Panc1 (cell line): Measurements from ENCODE around the gene STARD13.

Source experiments
- POLR2AphosphoS5 ChIP-seq: IDR thresholded peaks from 2 replicates; pipeline ENCODE4 v1.6.1; 2012; ENCODE audit warnings: mild to moderate bottlenecking, low read depth, low read length, moderate library complexity
- TCF7L2 ChIP-seq: IDR thresholded peaks from 2 replicates; pipeline ENCODE4 v1.6.1; 2011; ENCODE audit warnings: mild to moderate bottlenecking, low read depth, low read length, inconsistent platforms
- TF ChIP-seq, protein P1 (sequence below): fragments of 450-650 bp; IDR thresholded peaks from 2 replicates; pipeline ENCODE4 v1.5.1; 2017; ENCODE audit warnings: mild to moderate bottlenecking
- TF ChIP-seq, protein P2 (sequence below), 2 experiments: IDR thresholded peaks; 2 replicates each; pipeline ENCODE4 v1.6.1; 2011 to 2012; ENCODE audit warnings: low read depth in 2 of 2, control low read depth in 1 of 2, low read length in 1 of 2, mild to moderate bottlenecking in 1 of 2, moderate library complexity in 1 of 2; ENCODE audit not compliant: insufficient read depth in 1 of 2

DNA sequence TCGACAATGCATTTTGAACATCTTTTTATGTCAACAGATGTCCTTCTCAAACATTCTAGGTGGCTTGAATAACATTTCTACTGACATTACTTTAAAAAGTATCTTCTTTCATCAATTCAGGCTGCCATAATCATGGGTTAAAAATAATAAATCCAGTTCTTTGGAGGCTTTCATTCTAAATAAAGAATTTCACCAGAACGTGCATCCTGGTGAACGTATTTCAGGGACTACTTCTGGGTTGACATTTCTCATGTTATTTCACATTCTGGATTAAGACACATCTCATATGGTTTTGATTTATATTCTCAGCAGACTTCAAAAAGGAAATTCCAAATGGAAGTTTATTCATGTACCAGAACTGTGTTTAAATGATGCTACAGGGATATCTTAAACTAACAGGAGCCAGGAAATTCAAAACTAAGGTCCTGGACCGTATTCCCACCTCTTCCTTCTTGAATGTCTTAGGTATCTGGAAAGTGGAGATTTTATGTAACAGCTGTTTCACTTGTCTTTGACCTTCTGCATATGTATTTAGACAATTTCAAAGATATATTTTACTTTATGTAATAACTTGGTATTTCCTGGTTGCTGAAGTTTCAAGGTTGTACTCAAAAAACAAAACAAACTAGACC lies 107.2 kb downstream of the STARD13 start:
- TF ChIP-seq, protein P1, sequence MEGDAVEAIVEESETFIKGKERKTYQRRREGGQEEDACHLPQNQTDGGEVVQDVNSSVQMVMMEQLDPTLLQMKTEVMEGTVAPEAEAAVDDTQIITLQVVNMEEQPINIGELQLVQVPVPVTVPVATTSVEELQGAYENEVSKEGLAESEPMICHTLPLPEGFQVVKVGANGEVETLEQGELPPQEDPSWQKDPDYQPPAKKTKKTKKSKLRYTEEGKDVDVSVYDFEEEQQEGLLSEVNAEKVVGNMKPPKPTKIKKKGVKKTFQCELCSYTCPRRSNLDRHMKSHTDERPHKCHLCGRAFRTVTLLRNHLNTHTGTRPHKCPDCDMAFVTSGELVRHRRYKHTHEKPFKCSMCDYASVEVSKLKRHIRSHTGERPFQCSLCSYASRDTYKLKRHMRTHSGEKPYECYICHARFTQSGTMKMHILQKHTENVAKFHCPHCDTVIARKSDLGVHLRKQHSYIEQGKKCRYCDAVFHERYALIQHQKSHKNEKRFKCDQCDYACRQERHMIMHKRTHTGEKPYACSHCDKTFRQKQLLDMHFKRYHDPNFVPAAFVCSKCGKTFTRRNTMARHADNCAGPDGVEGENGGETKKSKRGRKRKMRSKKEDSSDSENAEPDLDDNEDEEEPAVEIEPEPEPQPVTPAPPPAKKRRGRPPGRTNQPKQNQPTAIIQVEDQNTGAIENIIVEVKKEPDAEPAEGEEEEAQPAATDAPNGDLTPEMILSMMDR: no peak
- TF ChIP-seq, protein P2, sequence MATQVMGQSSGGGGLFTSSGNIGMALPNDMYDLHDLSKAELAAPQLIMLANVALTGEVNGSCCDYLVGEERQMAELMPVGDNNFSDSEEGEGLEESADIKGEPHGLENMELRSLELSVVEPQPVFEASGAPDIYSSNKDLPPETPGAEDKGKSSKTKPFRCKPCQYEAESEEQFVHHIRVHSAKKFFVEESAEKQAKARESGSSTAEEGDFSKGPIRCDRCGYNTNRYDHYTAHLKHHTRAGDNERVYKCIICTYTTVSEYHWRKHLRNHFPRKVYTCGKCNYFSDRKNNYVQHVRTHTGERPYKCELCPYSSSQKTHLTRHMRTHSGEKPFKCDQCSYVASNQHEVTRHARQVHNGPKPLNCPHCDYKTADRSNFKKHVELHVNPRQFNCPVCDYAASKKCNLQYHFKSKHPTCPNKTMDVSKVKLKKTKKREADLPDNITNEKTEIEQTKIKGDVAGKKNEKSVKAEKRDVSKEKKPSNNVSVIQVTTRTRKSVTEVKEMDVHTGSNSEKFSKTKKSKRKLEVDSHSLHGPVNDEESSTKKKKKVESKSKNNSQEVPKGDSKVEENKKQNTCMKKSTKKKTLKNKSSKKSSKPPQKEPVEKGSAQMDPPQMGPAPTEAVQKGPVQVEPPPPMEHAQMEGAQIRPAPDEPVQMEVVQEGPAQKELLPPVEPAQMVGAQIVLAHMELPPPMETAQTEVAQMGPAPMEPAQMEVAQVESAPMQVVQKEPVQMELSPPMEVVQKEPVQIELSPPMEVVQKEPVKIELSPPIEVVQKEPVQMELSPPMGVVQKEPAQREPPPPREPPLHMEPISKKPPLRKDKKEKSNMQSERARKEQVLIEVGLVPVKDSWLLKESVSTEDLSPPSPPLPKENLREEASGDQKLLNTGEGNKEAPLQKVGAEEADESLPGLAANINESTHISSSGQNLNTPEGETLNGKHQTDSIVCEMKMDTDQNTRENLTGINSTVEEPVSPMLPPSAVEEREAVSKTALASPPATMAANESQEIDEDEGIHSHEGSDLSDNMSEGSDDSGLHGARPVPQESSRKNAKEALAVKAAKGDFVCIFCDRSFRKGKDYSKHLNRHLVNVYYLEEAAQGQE (IDR thresholded peaks at IDR 0.05; ENCODE audit: insufficient read depth in 1 of 2, low read depth in 2 of 2, low read length in 1 of 2): no peak
- no peak for TF ChIP-seq POLR2AphosphoS5
- no peak for TF ChIP-seq TCF7L2
